IPS-18c (cell line): ENCODE data around the gene KPNA1.

Source experiments
- H3K4me3 ChIP-seq: 2 replicates; pipeline ENCODE4 v1.7.0; 2013; ENCODE audit warnings: low read depth, mild to moderate bottlenecking, low read length, moderate library complexity; ENCODE audit not compliant: insufficient read depth
- H3K9me3 ChIP-seq: one replicate; pipeline ENCODE4 v1.6.1; 2013; ENCODE audit warnings: mild to moderate bottlenecking, low read length, moderate library complexity; ENCODE audit not compliant: control insufficient read depth, insufficient read depth

The KPNA1 gene

GRCh38 chr3:122514123-122515019 is at the start of gene KPNA1:
Gene KPNA1, minus strand, starts transcription at chr3:122514939. Its CDS starts 18,374 bp downstream, at chr3:122496565.
- H3K4me3 ChIP-seq = peak within 1 kb of the TSS; percentile 78
- no peaks in the 10 kb centered on the region for H3K9me3 ChIP-seq

GRCh38 chr3:122564155-122564912 is 49.6 kb upstream of the KPNA1 start, which contains the start of the genes DTX3L and PARP9:
Gene DTX3L, plus strand, starts transcription at chr3:122564338. Its CDS starts 89 bp downstream, at chr3:122564427.
Gene PARP9, minus strand, starts transcription at chr3:122564300. Its CDS starts 4,680 bp downstream, at chr3:122559620.
- no peaks in the 10 kb centered on the region for H3K9me3 ChIP-seq
- peak within 1 kb of the TSS; percentile 76 for H3K4me3 ChIP-seq

- Histone ChIP-seq H3K9me3 (no peaks in the 10 kb centered on the region), H3K4me3 (peak overlapping the region; percentile 76; the same call in 1 of the 2 replicates)
Observed at GRCh38 chr3:122563717-122564025, 48.9 kb upstream of the KPNA1 start.

- no peaks in the 10 kb centered on the region for H3K9me3 ChIP-seq
- H3K4me3 ChIP-seq = peak overlapping the region; percentile 76; the same call in 1 of the 2 replicates
Observed at GRCh38 chr3:122562923-122563716, 48.4 kb upstream of the KPNA1 start.

- Histone ChIP-seq H3K9me3 (no peaks in the 10 kb centered on the region), H3K4me3 (no peak overlapping the region)
Observed at GRCh38 chr3:122560680-122561079, 45.9 kb upstream of the KPNA1 start.

GRCh38 chr3:122559906-122560305 is 45.2 kb upstream of the KPNA1 start:
- Histone ChIP-seq H3K4me3 (no peak overlapping the region), H3K9me3 (no peaks in the 10 kb centered on the region)

GRCh38 chr3:122558605-122559004 is 43.9 kb upstream of the KPNA1 start:
- H3K4me3 ChIP-seq = no peak overlapping the region
- H3K9me3 ChIP-seq = no peaks in the 10 kb centered on the region

GRCh38 chr3:122557356-122557755 is 42.6 kb upstream of the KPNA1 start:
- no peaks in the 10 kb centered on the region for H3K9me3 ChIP-seq
- H3K4me3 ChIP-seq = no peak overlapping the region

GRCh38 chr3:122555275-122556071 is 40.7 kb upstream of the KPNA1 start:
- H3K4me3 ChIP-seq = no peak overlapping the region
- H3K9me3 ChIP-seq = no peaks in the 10 kb centered on the region

GRCh38 chr3:122553171-122553570 is 38.4 kb upstream of the KPNA1 start:
- Histone ChIP-seq H3K9me3 (no peaks in the 10 kb centered on the region), H3K4me3 (no peak overlapping the region)

- Histone ChIP-seq H3K9me3 (no peaks in the 10 kb centered on the region), H3K4me3 (no peak overlapping the region)
Observed at GRCh38 chr3:122548619-122549018, 33.9 kb upstream of the KPNA1 start.

GRCh38 chr3:122548076-122548475 is 33.3 kb upstream of the KPNA1 start:
- H3K4me3 ChIP-seq = no peak overlapping the region

GRCh38 chr3:122546151-122546550 is 31.4 kb upstream of the KPNA1 start:
- no peak overlapping the region for H3K4me3 ChIP-seq
- H3K9me3 ChIP-seq = no peaks in the 10 kb centered on the region

More at GRCh38 chr3:122548076-122548475, 33.3 kb upstream of the KPNA1 start:
- H3K9me3 ChIP-seq = no peaks in the 10 kb centered on the region

GRCh38 chr3:122538956-122539490 is 24.3 kb upstream of the KPNA1 start:
- Histone ChIP-seq H3K9me3 (no peaks in the 10 kb centered on the region), H3K4me3 (no peak overlapping the region)

GRCh38 chr3:122536632-122537001 is 21.9 kb upstream of the KPNA1 start:
- Histone ChIP-seq H3K4me3 (no peak overlapping the region), H3K9me3 (no peaks in the 10 kb centered on the region)

GRCh38 chr3:122535964-122536631 is 21.4 kb upstream of the KPNA1 start:
- Histone ChIP-seq H3K9me3 (no peaks in the 10 kb centered on the region), H3K4me3 (no peak overlapping the region)
